Iris pigment epithelial cell (primary cell): ENCODE results near the gene NRG2.
A peak's percentile ranks its signal among the peaks of the same experiment; 100 is the strongest.

Experiments used
- DNase-seq: peaks from one replicate; pipeline ENCODE4 v3.0.0-alpha.2; 2011; ENCODE audit warnings: low read depth

Gene NRG2

GRCh38 chr5:140010798-140011197, 32.3 kb downstream of the NRG2 start:
- no peak for DNase-seq

- no peak for DNase-seq
Observed at GRCh38 chr5:140007311-140007710, 35.8 kb downstream of the NRG2 start.

- no peak for DNase-seq
Observed at GRCh38 chr5:140005145-140005591, 37.9 kb downstream of the NRG2 start.

- no peak for DNase-seq
Observed at GRCh38 chr5:140004174-140004573, 38.9 kb downstream of the NRG2 start.

GRCh38 chr5:140003519-140003918, 39.6 kb downstream of the NRG2 start:
- DNase-seq, result no peak

GRCh38 chr5:140000332-140000731, 42.8 kb downstream of the NRG2 start:
- no peak for DNase-seq

- no peak for DNase-seq
Observed at GRCh38 chr5:139998837-139999236, 44.3 kb downstream of the NRG2 start.

GRCh38 chr5:139997276-139997675, 45.8 kb downstream of the NRG2 start:
- no peak for DNase-seq

- no peak for DNase-seq
Observed at GRCh38 chr5:139995929-139996328, 47.2 kb downstream of the NRG2 start.

- no peak for DNase-seq
Observed at GRCh38 chr5:139994234-139994633, 48.9 kb downstream of the NRG2 start.

GRCh38 chr5:139985733-139986132, 57.4 kb downstream of the NRG2 start:
- peak; percentile 44 for DNase-seq

- no peak for DNase-seq
Observed at GRCh38 chr5:139985290-139985689, 57.8 kb downstream of the NRG2 start.

GRCh38 chr5:139984816-139985215, 58.3 kb downstream of the NRG2 start:
- no peak for DNase-seq

GRCh38 chr5:139982975-139983240, 60.2 kb downstream of the NRG2 start:
- DNase-seq, result no peak

- peak; percentile 14 for DNase-seq
Observed at GRCh38 chr5:139982157-139982974, 60.7 kb downstream of the NRG2 start.

GRCh38 chr5:139980765-139981164, 62.3 kb downstream of the NRG2 start:
- DNase-seq, result no peak

- no peak for DNase-seq
Observed at GRCh38 chr5:139979943-139980342, 63.2 kb downstream of the NRG2 start.

GRCh38 chr5:139979518-139979917, 63.6 kb downstream of the NRG2 start:
- DNase-seq, result no peak

GRCh38 chr5:139976703-139977102, 66.4 kb downstream of the NRG2 start:
- DNase-seq, result no peak

- DNase-seq, result no peak
Observed at GRCh38 chr5:139975942-139976341, 67.2 kb downstream of the NRG2 start.

- DNase-seq, result no peak
Observed at GRCh38 chr5:139975306-139975705, 67.8 kb downstream of the NRG2 start.

GRCh38 chr5:139974661-139975060, 68.4 kb downstream of the NRG2 start:
- no peak for DNase-seq

- DNase-seq, result no peak
Observed at GRCh38 chr5:139971202-139971725, 71.8 kb downstream of the NRG2 start.

- DNase-seq, result no peak
Observed at GRCh38 chr5:139969318-139969717, 73.8 kb downstream of the NRG2 start.
